Body of pancreas (tissue), 4 donors: ENCODE measurements around the gene BCAS4. TPM values are rescaled to one million over a fixed set of nuclear protein-coding genes. Genes with fewer than 3 reads are reported as not detected.

ENCODE experiments used
- ATAC-seq: fragments of 150-250 bp; one replicate; pipeline ENCODE4 v1.9.1; 2016
- DNase-seq, 4 donors: peaks; one replicate each; pipeline ENCODE4 v3.0.0-alpha.2; 2019
- H3K27ac ChIP-seq, 4 donors: fragments of 200-600 bp; sonication (generic); 1 replicate in 3 of 4; 2 replicates in 1 of 4; pipeline versions ENCODE4 v1.5.1 to v1.6.1; 2016 to 2019; ENCODE audit warnings: mild to moderate bottlenecking in 1 of 4, mixed read lengths in 1 of 4, moderate library complexity in 1 of 4
- H3K27me3 ChIP-seq, 2 donors: fragments of 200-600 bp; sonication (generic); one replicate each; pipeline ENCODE4 v1.6.0; 2016; ENCODE audit warnings: mild to moderate bottlenecking in 1 of 2
- H3K36me3 ChIP-seq, 2 donors: fragments of 200-600 bp; sonication (generic); replicated peaks in 1 of 2; 2 replicates each; pipeline ENCODE4 v1.5.1; 2016; ENCODE audit warnings: low read depth in 2 of 2; ENCODE audit not compliant: insufficient read depth in 1 of 2
- H3K4me1 ChIP-seq: fragments of 200-600 bp; sonication (generic); one replicate; pipeline ENCODE4 v1.6.0; 2016
- H3K4me3 ChIP-seq, 2 donors: fragments of 200-600 bp; sonication (generic); 1 replicate in 1 of 2; 2 replicates in 1 of 2; pipeline ENCODE4 v1.5.1; 2016 to 2019
- H3K9me3 ChIP-seq, 3 donors: fragments of 200-600 bp; sonication (generic); 1 replicate in 2 of 3; 2 replicates in 1 of 3; pipeline ENCODE4 v1.5.1; 2016
- POLR2A ChIP-seq, 3 donors: fragments of 450-650 bp; IDR thresholded peaks; one replicate each; pipeline ENCODE4 v1.6.1; 2016; ENCODE audit warnings: antibody characterized with exemption in 3 of 3, mild to moderate bottlenecking in 2 of 3
- WGBS, 2 donors: methylation state at CpG; one replicate each; pipeline ENCODE4 v1.1.5; 2017; 5-methylcytosine and 5-hydroxymethylcytosine counted together
- intact Hi-C: fragments of 100-400 bp; cut with DNase I; formaldehyde crosslinking; loops from one replicate; pipeline ENCODE4 v1.15.1; 2023
- small RNA-seq: library from RNA; depleted of rRNA; stranded (forward); fragments of <200 nt; gene quantifications from one replicate; pipeline ENCODE3, GENCODE V24; 2016
- total RNA-seq, 2 donors: library from RNA; depleted of rRNA; stranded (reverse); fragments of >200 nt; gene quantifications; one replicate each; pipeline ENCODE4 v1.1.0, GENCODE V29; 2016
- TF ChIP-seq, protein P1 (sequence below), 7 experiments: fragments of 450-650 bp in 4 of 7; fragments of 200-600 bp in 3 of 7; sonication (generic) in 3 of 7; IDR thresholded peaks; one replicate each; pipeline ENCODE4 v1.5.1; 2016 to 2019; ENCODE audit warnings: antibody characterized with exemption in 7 of 7

The BCAS4 gene
- total RNA-seq, 2 donors from 2014 or later = under 0.01 to 2.3 TPM

DNA sequence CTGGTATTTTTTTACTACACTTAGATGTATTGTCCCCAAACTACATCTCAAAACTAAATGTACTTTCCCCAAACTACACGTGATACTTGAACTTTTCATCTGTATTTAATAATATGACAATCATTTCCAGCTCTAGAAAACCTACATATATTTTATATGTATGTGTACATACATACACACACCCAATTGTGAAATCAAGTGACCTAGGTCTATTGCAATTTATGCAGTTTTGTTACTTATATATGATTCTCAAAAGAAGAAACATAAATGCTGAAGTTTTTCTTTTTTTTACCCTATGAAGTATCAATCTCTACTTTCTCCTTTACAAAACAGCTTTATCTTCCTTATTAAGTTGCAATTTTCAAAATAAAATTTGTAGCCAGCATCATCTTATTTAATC is 131.7 kb downstream of the BCAS4 start:
- no peak for ATAC-seq
- Histone ChIP-seq H3K4me3 (no peak overlapping the region), H3K27ac (no peak overlapping the region), H3K4me1 (peaks cover 62% of the 10 kb centered on the region), H3K27me3 (no peaks in the 10 kb centered on the region), H3K9me3 (no peaks in the 10 kb centered on the region), H3K36me3 (no peaks in the 10 kb centered on the region)
- intact Hi-C loops = loop anchor here (10.0 kb wide), 1 partner anchor 112 kb away; no protein-coding TSS in a partner anchor
- TF ChIP-seq POLR2A (IDR thresholded peaks at IDR 0.05) = no peak
- TF ChIP-seq, protein P1, sequence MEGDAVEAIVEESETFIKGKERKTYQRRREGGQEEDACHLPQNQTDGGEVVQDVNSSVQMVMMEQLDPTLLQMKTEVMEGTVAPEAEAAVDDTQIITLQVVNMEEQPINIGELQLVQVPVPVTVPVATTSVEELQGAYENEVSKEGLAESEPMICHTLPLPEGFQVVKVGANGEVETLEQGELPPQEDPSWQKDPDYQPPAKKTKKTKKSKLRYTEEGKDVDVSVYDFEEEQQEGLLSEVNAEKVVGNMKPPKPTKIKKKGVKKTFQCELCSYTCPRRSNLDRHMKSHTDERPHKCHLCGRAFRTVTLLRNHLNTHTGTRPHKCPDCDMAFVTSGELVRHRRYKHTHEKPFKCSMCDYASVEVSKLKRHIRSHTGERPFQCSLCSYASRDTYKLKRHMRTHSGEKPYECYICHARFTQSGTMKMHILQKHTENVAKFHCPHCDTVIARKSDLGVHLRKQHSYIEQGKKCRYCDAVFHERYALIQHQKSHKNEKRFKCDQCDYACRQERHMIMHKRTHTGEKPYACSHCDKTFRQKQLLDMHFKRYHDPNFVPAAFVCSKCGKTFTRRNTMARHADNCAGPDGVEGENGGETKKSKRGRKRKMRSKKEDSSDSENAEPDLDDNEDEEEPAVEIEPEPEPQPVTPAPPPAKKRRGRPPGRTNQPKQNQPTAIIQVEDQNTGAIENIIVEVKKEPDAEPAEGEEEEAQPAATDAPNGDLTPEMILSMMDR (IDR thresholded peaks at IDR 0.05) = no peak
- no peak for DNase-seq
- WGBS, 2 donors = 60 to 73% methylated on average over 1 of the region's 1 CpG

Small RNA genes lying within 50 kb of the gene (small RNA-seq; reads per million reads assigned to genes)
- not detected for gene TMSB4XP6

Other genes starting within 250 kb of the BCAS4 start
- 1 to 10 TPM; 2.3 to 6.9 TPM for gene RIPOR3, start 103.5 kb upstream of the BCAS4 start, total RNA-seq
- 1 to 10 TPM; 4.6 to 8.6 TPM for gene PARD6B, start 63.5 kb upstream of the BCAS4 start, total RNA-seq
- gene ADNP, start 136.4 kb downstream of the BCAS4 start, total RNA-seq = 10 to 100 TPM; 28.0 to 28.7 TPM
- 10 to 100 TPM; 18.1 to 32.7 TPM for gene DPM1, start 163.5 kb downstream of the BCAS4 start, total RNA-seq
- gene MOCS3, start 163.8 kb downstream of the BCAS4 start, total RNA-seq = 1 to 10 TPM; 2.9 to 3.0 TPM
- gene KCNG1, start 228.0 kb downstream of the BCAS4 start, total RNA-seq = 1 to 10 TPM; 4.9 to 6.2 TPM